ENCODE data around the gene LEMD3.
A peak's percentile ranks its signal among the peaks of the same experiment; 100 is the strongest.

Gene LEMD3

GRCh38 chr12:65208964-65209654 is 39.7 kb downstream of the LEMD3 start:
- peak; percentile 58 for DNase-seq

GRCh38 chr12:65209655-65210043 is 40.3 kb downstream of the LEMD3 start:
- peak; percentile 42 for DNase-seq

- no peak for DNase-seq
These were observed 47.7 kb downstream of the LEMD3 start for GRCh38 chr12:65217086-65217485.

GRCh38 chr12:65220761-65221160 is 51.4 kb downstream of the LEMD3 start:
- DNase-seq, result no peak

GRCh38 chr12:65229441-65229840 is 60.1 kb downstream of the LEMD3 start:
- DNase-seq, result peak; percentile 23

- peak; percentile 67 for DNase-seq
These were observed 63.2 kb downstream of the LEMD3 start for GRCh38 chr12:65232476-65233077.

- DNase-seq, result no peak
These were observed 67.8 kb downstream of the LEMD3 start for GRCh38 chr12:65237153-65237552.

GRCh38 chr12:65238609-65239008 is 69.2 kb downstream of the LEMD3 start:
- no peak for DNase-seq

- no peak for DNase-seq
These were observed 79.6 kb downstream of the LEMD3 start for GRCh38 chr12:65248656-65249633.

GRCh38 chr12:65252515-65252914 is 83.1 kb downstream of the LEMD3 start:
- no peak for DNase-seq

- no peak for DNase-seq
These were observed 88.6 kb downstream of the LEMD3 start for GRCh38 chr12:65257986-65258385.

- DNase-seq, result no peak
These were observed 90.1 kb downstream of the LEMD3 start for GRCh38 chr12:65259501-65259900.

- DNase-seq, result no peak
These were observed 94.4 kb downstream of the LEMD3 start for GRCh38 chr12:65263777-65264176.

GRCh38 chr12:65266408-65266807 is 97.0 kb downstream of the LEMD3 start:
- DNase-seq, result no peak

- no peak for DNase-seq
These were observed 100.2 kb downstream of the LEMD3 start for GRCh38 chr12:65269603-65270002.

- DNase-seq, result no peak
These were observed 105.4 kb downstream of the LEMD3 start for GRCh38 chr12:65274602-65275272.

GRCh38 chr12:65275627-65276026 is 106.2 kb downstream of the LEMD3 start:
- DNase-seq, result no peak

- no peak for DNase-seq
These were observed 107.6 kb downstream of the LEMD3 start for GRCh38 chr12:65276916-65277530.

GRCh38 chr12:65277994-65278575 is 108.7 kb downstream of the LEMD3 start:
- no peak for DNase-seq

- peak; percentile 13 for DNase-seq
These were observed 109.4 kb downstream of the LEMD3 start, which contains the start of gene MSRB3 for GRCh38 chr12:65278576-65279368. MSRB3 (plus strand) TSS chr12:65278683; CDS start chr12:65308580, 29,897 bp downstream.

Data from hematopoietic multipotent progenitor cell treated with erythropoietin and hydrocortisone succinate and interleukin-3 and kit ligand, for 8 days (in vitro differentiated cells).